ENCODE data around the gene BCL2. TPM values are rescaled to one million over a fixed set of nuclear protein-coding genes. Genes with fewer than 3 reads are reported as not detected.
"Not testable (repeated sequence)": the region's sequence is repeated elsewhere in the genome, so short reads cannot be mapped to it uniquely, and the experiment has no call there.

The BCL2 gene
- total RNA-seq, 1 donor from 2014 or later = 47.3 TPM

DNA sequence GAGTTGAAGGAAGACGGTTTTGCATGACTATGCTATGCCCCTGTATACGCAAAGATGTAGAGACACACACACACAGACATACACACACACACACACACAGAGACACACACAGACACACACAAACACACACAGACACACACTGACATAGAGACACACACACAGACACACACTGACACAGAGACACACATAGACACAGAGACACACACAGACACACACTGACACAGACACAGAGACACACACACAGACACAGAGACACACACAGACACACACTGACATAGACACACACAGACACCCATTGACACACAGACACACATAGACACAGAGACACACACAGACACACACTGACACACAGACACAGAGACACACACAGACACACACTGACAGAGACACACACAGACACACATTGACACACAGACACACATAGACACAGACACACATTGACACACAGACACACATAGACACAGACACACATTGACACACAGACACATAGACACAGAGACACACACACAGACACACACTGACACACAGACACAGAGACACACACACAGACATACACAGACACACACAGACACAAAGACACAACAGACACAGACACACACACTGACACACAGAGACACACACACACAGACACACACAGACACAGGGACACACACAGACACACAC, 121.3 kb downstream of the BCL2 start:
- no peak for DNase-seq

DNA sequence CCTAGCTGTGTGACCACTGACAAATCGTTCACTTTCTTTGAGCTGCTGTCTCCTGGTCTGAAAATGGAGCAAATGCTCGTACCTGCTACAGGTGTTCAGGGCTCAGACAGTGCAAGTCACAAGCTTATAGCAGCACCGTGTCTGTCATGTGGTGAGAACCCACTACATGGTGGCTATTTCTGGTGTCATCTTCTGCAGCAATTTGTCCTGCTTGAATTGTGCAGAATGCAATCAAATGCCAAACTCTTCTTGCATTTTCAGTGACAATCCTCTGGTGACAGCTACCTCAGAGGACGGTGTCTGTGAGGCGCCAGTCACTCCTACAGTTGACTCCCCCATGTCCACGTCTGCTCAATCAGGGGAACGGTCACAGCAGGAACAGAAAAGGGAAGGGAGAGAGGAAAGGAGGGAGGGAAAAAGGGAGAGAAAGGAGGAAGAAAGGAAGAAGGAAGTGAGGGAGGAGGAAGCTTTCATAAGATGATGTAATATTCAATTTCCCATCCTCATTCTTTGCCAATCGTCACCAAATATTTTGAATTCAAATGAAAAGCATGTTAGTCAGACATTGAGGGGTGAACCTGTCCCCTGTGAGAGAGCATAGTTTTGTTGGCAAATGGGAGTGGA, 122.2 kb downstream of the BCL2 start:
- no peak for DNase-seq

GRCh38 chr18:63195326-63196159, 124.0 kb downstream of the BCL2 start:
- no peak for DNase-seq

- no peak for DNase-seq
Measured at GRCh38 chr18:63192885-63193349, 126.7 kb downstream of the BCL2 start.

DNA sequence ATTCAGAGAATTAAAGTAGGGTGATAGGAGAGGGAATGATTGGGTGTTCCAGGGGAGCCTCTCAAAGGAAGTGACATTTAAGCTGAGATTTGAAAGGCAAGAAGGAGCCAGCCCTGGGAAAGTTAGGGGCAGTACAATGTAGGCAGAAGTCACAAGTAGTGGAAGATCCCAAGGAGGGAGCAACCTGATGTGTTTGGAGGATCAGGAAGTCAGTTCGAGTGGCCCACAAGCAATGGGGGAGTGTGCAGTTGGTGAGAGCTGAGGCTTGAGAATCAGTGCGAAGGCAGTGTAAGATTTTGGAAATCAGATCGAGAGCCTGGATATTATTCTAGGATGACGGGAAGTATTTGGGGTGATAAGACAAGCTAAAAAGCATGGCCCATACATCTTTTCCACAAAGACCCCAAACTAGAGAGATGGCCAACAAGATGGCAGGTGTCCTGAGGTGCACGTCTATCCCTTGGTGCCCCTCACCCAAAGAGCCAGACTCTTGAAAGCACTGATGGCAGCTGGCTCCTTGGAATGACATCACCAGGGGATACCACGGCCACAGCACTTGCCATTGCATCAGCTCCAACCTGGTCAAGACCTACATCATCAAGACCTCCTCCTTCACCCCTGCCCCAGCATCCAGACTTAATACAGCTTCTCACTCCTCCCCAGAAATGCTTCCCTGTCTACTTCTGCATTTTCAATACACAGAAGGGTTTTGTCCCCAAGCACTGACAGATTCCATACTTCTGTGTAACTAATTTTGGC, 127.3 kb downstream of the BCL2 start:
- DNase-seq = no peak

- no peak for DNase-seq
Measured at GRCh38 chr18:63191413-63191812, 128.2 kb downstream of the BCL2 start.

DNA sequence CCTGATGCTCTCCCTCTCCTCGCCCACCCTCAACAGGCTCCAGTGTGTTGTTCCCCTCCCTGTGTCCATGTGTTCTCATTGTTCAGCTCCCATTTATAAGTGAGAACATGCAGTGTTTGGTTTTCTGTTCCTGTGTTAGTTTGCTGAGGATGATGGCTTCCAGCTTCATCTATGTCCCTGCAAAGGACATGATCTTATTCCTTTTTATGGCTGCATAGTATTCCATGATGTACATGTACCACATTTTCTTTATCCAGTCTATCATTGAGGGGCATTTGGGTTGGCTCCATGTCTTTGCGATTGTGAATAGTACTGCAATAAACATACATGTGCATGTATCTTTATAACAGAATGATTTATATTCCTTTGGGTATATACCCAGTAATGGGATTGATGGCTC, 128.7 kb downstream of the BCL2 start:
- not testable (repeated sequence) for DNase-seq

- no peak for DNase-seq
Measured at GRCh38 chr18:63189817-63190216, 129.8 kb downstream of the BCL2 start.

DNA sequence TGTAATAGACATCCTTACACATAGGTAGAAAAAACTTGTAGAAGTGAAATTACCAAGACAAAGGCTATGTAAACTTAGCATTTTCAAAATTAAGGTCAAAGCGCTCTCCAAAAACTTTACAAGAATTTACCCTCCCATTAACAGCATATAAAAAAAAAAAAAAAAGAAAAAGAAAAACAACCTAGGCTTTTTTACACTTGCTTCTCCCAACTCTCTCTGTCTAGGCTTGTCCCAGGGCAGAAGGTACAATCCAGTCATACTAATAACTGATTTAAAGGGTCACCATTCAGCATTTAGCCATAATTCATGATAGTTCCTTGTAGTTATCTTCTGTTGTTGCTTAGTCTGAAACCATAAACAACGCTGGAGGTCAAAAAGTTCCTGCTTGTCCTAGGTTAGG, 130.5 kb downstream of the BCL2 start:
- no peak for DNase-seq

DNA sequence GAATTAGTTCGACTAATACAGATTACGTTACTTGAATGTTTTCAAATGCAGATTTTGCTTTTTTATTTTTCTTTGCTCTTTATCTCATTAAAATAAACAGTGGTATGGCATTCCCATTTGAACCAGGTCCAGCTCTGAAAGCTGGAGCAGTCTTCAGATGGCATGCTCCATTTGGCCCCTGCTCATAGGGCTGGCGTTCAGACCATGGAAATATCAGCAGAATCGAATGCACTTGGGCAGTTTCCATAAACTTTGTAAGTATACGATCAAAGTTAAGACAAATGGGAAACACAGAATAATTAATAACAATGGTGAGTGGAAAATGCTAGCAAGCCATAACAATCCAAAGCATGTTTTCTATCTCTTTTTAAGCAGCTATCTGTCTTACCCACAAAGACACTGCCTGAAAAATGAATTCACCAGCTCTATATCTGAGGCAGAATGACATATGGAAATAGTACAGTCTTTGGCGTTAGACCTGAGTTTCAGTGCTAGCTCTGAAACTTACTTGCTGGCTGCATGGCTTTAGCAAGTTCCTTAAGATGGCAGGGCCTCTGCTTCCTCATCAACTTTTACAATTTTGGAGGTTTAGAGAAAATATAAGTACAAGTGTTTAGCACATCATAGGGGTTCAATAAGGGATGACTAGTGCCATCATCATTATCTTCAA, 131.6 kb downstream of the BCL2 start:
- peak; percentile 60 for DNase-seq

- DNase-seq = no peak
Measured at GRCh38 chr18:63187223-63187574, 132.4 kb downstream of the BCL2 start.

DNA sequence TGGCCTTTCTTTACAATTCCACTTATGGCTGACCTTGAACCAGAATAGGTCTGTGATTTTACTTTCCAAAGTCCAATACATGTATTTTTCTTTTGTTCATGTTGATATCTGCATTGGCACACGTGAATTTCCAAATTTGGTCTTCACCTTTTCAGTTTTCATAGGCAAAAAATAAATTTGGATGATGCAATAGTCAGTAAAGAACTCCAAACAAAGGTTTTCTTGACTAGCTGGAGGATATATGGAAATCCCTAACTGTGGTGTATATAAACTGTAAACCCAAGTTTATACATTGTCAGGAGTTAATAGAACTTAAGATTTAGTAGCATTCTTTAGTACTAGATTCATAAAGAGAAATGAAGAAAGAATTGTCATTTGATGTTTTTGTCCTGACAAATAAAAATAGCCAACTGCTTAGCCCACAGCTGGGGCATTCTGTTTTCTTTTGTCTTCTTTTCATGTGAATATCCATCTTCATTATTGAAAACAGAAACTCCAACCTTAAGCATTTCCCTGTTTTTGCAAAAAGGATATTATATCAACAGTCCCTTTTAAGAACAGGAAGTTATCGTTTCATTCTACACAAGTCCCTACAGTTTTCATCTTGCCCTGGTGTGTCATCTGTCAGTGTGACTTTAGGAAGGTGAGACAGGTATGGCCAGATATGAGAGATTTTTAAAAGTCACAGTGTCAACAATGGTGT, 132.9 kb downstream of the BCL2 start:
- DNase-seq = no peak

DNA sequence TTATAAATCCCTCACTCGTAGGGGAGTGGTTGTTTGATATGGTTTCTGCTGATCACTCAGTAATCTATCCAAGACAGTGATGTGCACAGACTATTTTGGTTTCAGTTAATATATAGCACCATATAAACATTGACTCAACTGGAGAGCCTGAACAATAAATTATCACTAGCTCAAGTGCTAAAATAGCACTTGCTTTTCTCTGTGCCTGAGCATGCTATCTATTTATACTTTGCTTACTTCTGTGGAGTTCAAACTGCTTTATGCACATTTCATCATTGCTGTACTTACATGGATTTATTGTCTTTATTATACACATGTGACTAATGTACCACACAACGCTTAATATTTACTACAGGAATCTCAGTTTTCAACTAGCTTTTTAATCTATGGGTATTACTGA, 133.6 kb downstream of the BCL2 start:
- DNase-seq = no peak

DNA sequence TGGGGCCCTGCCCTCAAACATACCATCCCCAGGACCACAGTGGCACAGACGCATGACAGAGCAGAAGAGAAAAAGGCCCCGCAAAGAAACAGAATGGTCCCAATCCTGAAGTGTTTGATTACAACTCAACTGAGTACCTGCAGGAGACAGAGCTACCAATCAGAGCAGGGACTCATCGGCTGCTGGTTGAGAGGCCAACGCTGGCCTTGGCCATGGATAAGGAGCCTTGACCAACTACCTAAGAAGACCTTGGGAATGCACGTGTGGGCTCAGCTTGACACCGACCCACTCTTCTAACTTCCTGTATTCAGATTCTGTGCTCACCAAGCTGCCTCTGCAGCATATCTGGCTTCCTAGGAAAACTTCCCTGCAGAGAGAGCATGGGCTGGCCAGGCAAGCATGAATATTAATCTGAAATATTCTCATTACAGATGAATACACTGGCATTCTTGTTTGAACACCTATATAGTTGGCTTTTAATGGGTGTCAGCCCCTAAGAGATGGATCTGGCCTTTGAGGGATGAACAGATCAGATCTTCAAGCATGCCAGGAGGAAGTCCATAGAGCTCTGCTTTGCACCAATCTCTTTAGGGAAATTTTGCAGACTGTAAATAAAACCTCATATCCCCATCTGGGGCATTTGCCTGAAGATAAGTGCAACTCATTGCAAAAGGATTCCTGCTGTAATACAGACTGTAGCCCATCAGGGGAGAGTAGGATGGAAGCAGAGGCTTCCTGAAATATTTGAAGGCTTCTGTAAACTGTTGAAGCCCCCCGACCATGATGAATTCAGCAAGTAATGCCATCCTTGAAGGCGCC, 135.4 kb downstream of the BCL2 start:
- no peak for DNase-seq

- DNase-seq = peak; percentile 88
Measured at GRCh38 chr18:63183378-63183777, 136.2 kb downstream of the BCL2 start.

DNA sequence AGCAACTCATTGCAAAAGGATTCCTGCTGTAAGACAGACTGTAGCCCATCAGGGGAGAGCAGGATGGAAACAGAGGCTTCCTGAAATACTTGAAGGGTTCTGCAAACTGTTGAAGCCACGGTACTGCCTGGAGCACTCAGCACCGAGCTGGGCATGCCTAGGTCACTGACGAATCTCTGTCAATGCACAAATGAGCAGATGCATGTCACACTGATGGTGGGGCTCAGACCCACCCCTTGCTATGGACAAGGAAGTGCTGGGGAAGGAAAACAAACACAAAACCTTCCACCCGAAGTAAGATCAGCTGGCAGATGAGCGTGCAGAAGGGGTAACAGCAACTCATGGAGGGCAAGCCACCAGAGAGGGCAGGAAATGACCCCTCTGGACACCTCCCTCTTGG, 136.7 kb downstream of the BCL2 start:
- DNase-seq = no peak

- peak; percentile 62 for DNase-seq
Measured at GRCh38 chr18:63182310-63182772, 137.2 kb downstream of the BCL2 start.

DNA sequence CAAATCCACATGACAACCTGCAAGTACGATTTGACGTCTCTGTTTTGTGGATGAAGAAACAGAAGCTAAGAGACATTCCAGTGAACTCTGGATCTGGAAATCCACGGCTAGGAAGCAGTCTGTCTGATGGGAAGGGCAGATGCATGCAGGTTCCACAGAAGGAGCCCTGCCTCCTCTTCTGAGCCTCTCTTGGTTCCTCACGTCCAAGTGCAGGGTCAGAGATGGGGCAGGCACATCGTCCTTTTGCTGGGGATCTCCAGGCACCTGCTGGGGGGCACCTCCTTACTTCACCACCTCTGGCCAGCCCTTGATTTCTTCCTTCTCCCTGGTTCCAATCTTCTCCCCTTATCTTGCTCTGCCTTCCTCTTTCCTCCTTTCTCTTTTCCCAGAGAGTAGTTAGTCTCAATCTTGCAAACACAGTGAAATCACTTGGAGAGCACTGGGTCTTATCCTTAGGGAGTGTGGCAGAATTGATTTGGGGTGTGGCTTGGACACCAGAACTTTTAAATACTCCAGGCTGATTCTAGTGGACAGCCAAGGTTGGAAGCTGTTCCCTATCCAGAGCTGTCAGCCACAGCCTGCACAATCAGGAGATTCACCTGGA, 137.8 kb downstream of the BCL2 start:
- DNase-seq = no peak

DNA sequence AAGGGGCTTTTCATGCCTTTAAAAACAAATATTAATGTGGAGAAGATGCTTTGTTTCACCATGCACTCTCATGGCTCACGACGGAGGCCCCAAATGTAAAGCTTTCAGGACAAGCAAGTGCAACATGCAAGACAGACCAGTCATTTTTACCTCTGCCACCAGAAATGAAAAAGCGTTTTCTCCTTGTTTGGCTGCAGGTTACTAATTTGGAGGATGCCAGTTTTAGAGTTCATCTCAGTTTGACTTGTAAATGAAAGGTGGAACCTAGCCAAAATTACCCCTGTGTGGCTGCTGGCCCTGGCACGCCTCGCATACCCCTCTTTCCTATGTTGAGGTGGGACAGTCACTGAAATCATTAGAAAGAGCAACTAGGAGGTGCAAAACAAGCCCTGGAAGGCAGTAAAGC, 138.6 kb downstream of the BCL2 start:
- no peak for DNase-seq

GRCh38 chr18:63180321-63180720, 139.2 kb downstream of the BCL2 start:
- no peak for DNase-seq
